ENCODE measurements around the gene ULK2. TPM values are rescaled to one million over a fixed set of nuclear protein-coding genes. Genes with fewer than 3 reads are reported as not detected.

The ULK2 gene
- polyA plus RNA-seq, 1 of the 3 experiments (the other 2 are of a cell fraction), result 18.0 TPM

- Histone ChIP-seq H3K4me3 (ENCODE audit: low read depth in 2 of 2, low read length in 1 of 2) (no peak overlapping the region), H3K9me3 (no peaks in the 10 kb centered on the region), H3K4me1 (ENCODE audit: control insufficient read depth in 1 of 2, insufficient read depth in 2 of 2, low read depth in 1 of 2, low read length in 1 of 2) (peaks cover 0 to 9% of the 10 kb centered on the region in 2 experiments; a peak in 1 of 4 replicates), H3K4me2 (no peak overlapping the region), H3K9me2 (no peaks in the 10 kb centered on the region), H4K20me1 (ENCODE audit: insufficient read depth) (peaks cover 7% of the 10 kb centered on the region; the same call in 1 of the 2 replicates), H3K36me3 (replicated peaks in 1 of 2; ENCODE audit: control insufficient read depth in 1 of 2, insufficient read depth in 2 of 2, low read length in 1 of 2) (peaks cover 57 to 78% of the 10 kb centered on the region in 2 experiments), H3F3A (replicated peaks; ENCODE audit: insufficient read depth) (peaks cover 29% of the 10 kb centered on the region), H3K27ac (ENCODE audit: low read depth in 2 of 2, low read length in 1 of 2) (no peak overlapping the region), H3K27me3 (ENCODE audit: insufficient read depth) (no peaks in the 10 kb centered on the region), H3K79me2 (ENCODE audit: insufficient read depth) (no peaks in the 10 kb centered on the region), H3K9ac (no peak overlapping the region), H2AFZ (ENCODE audit: low read depth) (no peak overlapping the region)
- 94% methylated on average over 5 of the region's 5 CpGs for WGBS (ENCODE audit: low lambda C conversion rate)
- ChIA-PET POLR2A (no interaction called here), CTCF (no interaction called here)
- no peak for DNase-seq
- TF ChIP-seq, protein P1, sequence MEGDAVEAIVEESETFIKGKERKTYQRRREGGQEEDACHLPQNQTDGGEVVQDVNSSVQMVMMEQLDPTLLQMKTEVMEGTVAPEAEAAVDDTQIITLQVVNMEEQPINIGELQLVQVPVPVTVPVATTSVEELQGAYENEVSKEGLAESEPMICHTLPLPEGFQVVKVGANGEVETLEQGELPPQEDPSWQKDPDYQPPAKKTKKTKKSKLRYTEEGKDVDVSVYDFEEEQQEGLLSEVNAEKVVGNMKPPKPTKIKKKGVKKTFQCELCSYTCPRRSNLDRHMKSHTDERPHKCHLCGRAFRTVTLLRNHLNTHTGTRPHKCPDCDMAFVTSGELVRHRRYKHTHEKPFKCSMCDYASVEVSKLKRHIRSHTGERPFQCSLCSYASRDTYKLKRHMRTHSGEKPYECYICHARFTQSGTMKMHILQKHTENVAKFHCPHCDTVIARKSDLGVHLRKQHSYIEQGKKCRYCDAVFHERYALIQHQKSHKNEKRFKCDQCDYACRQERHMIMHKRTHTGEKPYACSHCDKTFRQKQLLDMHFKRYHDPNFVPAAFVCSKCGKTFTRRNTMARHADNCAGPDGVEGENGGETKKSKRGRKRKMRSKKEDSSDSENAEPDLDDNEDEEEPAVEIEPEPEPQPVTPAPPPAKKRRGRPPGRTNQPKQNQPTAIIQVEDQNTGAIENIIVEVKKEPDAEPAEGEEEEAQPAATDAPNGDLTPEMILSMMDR (IDR thresholded peaks at IDR 0.05), result no peak
- no peak for TF ChIP-seq NRF1 (IDR thresholded peaks at IDR 0.05; ENCODE audit: low read depth, low read length)
- TF ChIP-seq, protein P2, sequence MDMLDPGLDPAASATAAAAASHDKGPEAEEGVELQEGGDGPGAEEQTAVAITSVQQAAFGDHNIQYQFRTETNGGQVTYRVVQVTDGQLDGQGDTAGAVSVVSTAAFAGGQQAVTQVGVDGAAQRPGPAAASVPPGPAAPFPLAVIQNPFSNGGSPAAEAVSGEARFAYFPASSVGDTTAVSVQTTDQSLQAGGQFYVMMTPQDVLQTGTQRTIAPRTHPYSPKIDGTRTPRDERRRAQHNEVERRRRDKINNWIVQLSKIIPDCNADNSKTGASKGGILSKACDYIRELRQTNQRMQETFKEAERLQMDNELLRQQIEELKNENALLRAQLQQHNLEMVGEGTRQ (IDR thresholded peaks at IDR 0.05; ENCODE audit: borderline replicate concordance, low read depth, low read length), result no peak
- TF ChIP-seq JUND (IDR thresholded peaks at IDR 0.05), result no peak
- TF ChIP-seq TAF1 (IDR thresholded peaks at IDR 0.05; ENCODE audit: borderline replicate concordance, low read depth, low read length), result no peak
- TF ChIP-seq YY1 (IDR thresholded peaks at IDR 0.05; ENCODE audit: low read depth), result no peak
- no peak for TF ChIP-seq TCF12 (IDR thresholded peaks at IDR 0.05)
- TF ChIP-seq GABPA (IDR thresholded peaks at IDR 0.05; ENCODE audit: low read depth), result no peak
- no peak for TF ChIP-seq RFX5 (IDR thresholded peaks at IDR 0.05; ENCODE audit: low read length)
These were observed 37.8 kb upstream of the ULK2 start for GRCh38 chr17:19905502-19905901.

DNA sequence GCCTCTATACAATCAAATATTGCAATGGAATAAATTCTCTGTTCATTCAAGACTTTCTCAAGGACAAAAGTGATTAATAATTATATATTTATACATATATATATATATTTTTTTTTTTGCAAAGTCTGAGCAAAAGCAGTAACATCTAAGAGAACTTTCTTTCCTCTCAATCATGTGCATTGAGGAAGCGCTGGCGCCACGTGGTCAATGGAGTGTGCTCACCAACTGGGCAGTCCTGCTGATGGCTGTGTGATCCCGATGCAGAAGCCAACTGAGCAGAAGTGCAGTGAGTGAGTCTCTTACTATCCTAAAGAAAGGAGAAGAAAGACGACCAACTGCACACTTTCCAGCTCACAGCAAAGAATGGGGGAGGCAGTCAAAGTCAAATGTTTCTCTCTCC, 37.2 kb upstream of the ULK2 start:
- TF ChIP-seq IRF3 (IDR thresholded peaks at IDR 0.05; ENCODE audit: low read depth, low read length), result no peak
- TF ChIP-seq TAF1 (IDR thresholded peaks at IDR 0.05; ENCODE audit: borderline replicate concordance, low read depth, low read length), result no peak
- no peak for TF ChIP-seq SMC3 (IDR thresholded peaks at IDR 0.05; ENCODE audit: low read depth, low read length)
- TF ChIP-seq, protein P1 (IDR thresholded peaks at IDR 0.05), result no peak
- TF ChIP-seq FOXM1 (IDR thresholded peaks at IDR 0.05; ENCODE audit: low read depth), result no peak
- TF ChIP-seq RAD21 (IDR thresholded peaks at IDR 0.05; ENCODE audit: low read length), result no peak
- no peak for TF ChIP-seq PBX3 (IDR thresholded peaks at IDR 0.05)
- no peak for TF ChIP-seq ELF1 (IDR thresholded peaks at IDR 0.05)
- no peak for TF ChIP-seq SIN3A (IDR thresholded peaks at IDR 0.05; ENCODE audit: borderline replicate concordance, low read depth, low read length)
- TF ChIP-seq TEAD4 (IDR thresholded peaks at IDR 0.05; ENCODE audit: borderline replicate concordance, insufficient read depth), result no peak
- TF ChIP-seq NFIC (IDR thresholded peaks at IDR 0.05; ENCODE audit: borderline replicate concordance), result no peak
- no peak for TF ChIP-seq JUND (IDR thresholded peaks at IDR 0.05)
- TF ChIP-seq MXI1 (IDR thresholded peaks at IDR 0.05; ENCODE audit: low read depth, low read length), result no peak
- WGBS (ENCODE audit: low lambda C conversion rate), result 89% methylated on average over 5 of the region's 5 CpGs
- DNase-seq, result no peak

More for the DNA sequence above, 37.2 kb upstream of the ULK2 start:
- H3K9me2 ChIP-seq, result no peaks in the 10 kb centered on the region
- H3F3A ChIP-seq (replicated peaks; ENCODE audit: insufficient read depth), result peaks cover 29% of the 10 kb centered on the region
- H3K36me3 ChIP-seq (replicated peaks in 1 of 2; ENCODE audit: control insufficient read depth in 1 of 2, insufficient read depth in 2 of 2, low read length in 1 of 2), result peaks cover 59 to 76% of the 10 kb centered on the region in 2 experiments
- POLR2A ChIA-PET, result no interaction called here
- no peaks in the 10 kb centered on the region for H3K27me3 ChIP-seq (ENCODE audit: insufficient read depth)
- no peak overlapping the region for H3K4me2 ChIP-seq
- no peak overlapping the region for H2AFZ ChIP-seq (ENCODE audit: low read depth)
- no peak overlapping the region for H3K4me3 ChIP-seq (ENCODE audit: low read depth in 2 of 2, low read length in 1 of 2)
- H3K4me1 ChIP-seq (ENCODE audit: control insufficient read depth in 1 of 2, insufficient read depth in 2 of 2, low read depth in 1 of 2, low read length in 1 of 2), result peaks cover 0 to 9% of the 10 kb centered on the region in 2 experiments; a peak in 1 of 4 replicates
- H3K27ac ChIP-seq (ENCODE audit: low read depth in 2 of 2, low read length in 1 of 2), result peak overlapping the region in 1 of 2 experiments; percentile 33; a peak in 1 of 4 replicates
- no peak overlapping the region for H3K9ac ChIP-seq
- peaks cover 7% of the 10 kb centered on the region; the same call in 1 of the 2 replicates for H4K20me1 ChIP-seq (ENCODE audit: insufficient read depth)
- CTCF ChIA-PET, result no interaction called here
- no peaks in the 10 kb centered on the region for H3K79me2 ChIP-seq (ENCODE audit: insufficient read depth)
- no peaks in the 10 kb centered on the region for H3K9me3 ChIP-seq

Data from SK-N-SH (cell line).